HG03457 (cell line): Measurements from ENCODE around the gene COMMD1.
"Not testable (repeated sequence)": the region's sequence is repeated elsewhere in the genome, so short reads cannot be mapped to it uniquely, and the experiment has no call there.

Source experiments
- ATAC-seq: cut with Tn5 transposase; IDR thresholded peaks from one replicate; pipeline ENCODE4 v1.9.1; 2021; ENCODE audit warnings: moderate number of reproducible peaks; ENCODE audit not compliant: unreplicated experiment

COMMD1 gene

GRCh38 chr2:62065243-62065642, 159.8 kb downstream of the COMMD1 start:
- ATAC-seq = no peak

GRCh38 chr2:62071126-62071598, 165.7 kb downstream of the COMMD1 start:
- no peak for ATAC-seq

GRCh38 chr2:62071760-62072680, 166.5 kb downstream of the COMMD1 start:
- no peak for ATAC-seq

DNA sequence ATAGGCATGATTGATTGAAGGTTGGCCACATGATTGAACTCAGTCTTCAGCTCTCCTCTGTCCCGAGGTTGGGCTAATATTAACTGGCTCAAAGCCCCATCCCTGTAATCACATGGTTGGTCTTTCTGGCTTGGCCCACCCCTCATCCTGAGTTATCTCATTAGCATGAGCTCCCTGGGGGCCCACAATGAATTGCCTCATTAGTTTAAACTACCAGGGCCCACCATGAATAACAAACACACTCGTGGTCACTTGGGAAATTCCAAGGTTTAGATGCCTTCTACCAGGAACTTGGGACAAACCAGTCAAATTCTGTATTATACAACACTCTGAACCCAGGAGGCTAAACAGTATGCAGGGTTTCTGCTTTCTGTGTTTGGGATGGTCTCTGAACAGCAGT, 168.8 kb downstream of the COMMD1 start:
- ATAC-seq = no peak

DNA sequence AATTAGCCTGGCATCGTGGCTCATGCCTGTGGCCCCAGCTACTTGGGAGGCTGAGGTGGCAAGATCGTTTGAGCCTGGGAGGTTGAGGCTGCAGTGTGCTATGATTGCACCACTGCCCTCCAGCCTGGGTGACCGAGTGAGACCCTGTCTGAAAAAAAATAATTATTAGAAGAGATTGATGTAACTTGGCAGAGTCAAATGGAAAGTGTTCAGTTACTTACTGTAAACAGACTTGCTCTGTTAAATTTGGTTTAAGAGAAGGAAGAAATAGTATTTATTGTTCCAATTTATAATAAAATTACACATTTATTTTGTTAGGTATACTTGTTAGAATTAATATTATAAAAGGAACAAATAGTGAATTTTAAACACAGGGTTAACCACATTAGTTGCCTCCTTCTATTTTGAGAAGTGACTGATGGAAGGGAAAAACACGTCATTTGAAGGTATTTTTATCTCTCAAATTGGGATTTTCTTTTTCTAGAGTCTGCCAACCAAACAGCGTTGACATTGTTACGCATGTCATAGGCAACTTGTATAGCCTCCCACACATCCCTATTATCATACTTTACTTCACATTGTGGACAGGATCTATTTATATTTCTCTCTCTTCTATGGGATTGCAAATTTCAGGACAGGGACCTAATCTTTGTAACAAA, 171.6 kb downstream of the COMMD1 start:
- ATAC-seq = no peak

DNA sequence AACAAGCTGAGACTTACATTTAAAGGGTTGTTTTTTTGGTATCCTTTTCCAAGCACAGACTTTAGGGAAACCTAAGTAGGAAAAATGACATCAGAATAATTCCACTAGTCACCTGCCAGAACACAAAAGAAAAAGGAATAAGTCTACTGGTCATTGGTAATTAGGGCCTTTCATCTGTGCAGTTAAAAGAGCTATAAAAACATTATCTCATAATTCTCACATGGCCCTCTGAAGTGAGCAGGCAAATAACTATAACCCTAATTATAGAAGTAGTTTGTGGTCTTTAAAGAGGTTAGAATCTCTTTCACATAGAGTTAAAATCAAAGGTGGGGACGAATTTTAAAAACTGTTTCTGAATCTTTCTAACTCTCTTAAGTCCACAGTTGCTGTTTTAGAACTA, 179.3 kb downstream of the COMMD1 start:
- ATAC-seq = no peak

DNA sequence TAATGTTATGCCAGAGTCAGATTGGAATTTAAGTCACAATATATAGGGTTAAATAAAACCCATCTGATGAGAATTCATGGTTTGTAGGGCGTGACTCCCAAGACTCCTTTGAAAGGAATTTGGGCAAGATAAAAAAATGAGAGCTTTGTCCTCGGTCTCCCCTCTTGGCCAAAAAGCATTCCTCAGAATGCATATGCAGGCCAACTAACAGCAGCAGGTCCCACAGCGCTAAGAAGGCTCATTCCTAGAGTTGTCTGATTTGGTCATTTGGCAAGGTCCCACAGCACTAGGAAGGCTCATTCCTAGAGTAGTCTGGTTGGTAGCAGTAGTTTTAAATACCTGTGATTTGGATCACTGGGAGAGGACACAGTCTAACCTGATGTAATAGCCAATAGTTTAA, 184.2 kb downstream of the COMMD1 start:
- ATAC-seq = no peak

GRCh38 chr2:62091471-62091870, 186.0 kb downstream of the COMMD1 start:
- no peak for ATAC-seq

DNA sequence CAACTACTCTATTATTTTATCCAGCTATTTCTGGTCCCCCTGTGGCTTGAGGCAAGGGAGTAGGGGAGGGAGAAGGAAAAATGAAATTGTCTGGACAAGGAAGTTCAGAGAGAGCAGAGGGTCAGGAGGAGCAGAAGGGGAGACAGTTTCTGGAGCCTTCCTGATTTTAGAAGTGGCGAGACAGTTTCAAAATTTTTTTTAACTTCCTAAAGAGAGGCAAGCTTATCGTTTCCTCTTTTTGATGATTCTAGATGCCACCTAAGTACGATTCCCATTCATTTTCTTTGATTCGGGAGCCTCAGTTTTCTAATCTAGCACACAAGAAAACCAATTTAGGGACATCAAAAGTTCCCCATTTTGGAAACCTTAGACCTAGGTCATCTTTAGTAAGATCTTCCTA, 193.6 kb downstream of the COMMD1 start:
- no peak for ATAC-seq

GRCh38 chr2:62099523-62100175, 194.2 kb downstream of the COMMD1 start:
- ATAC-seq = peak; percentile 91

- ATAC-seq = no peak
These were observed 196.4 kb downstream of the COMMD1 start for GRCh38 chr2:62101886-62102285.

DNA sequence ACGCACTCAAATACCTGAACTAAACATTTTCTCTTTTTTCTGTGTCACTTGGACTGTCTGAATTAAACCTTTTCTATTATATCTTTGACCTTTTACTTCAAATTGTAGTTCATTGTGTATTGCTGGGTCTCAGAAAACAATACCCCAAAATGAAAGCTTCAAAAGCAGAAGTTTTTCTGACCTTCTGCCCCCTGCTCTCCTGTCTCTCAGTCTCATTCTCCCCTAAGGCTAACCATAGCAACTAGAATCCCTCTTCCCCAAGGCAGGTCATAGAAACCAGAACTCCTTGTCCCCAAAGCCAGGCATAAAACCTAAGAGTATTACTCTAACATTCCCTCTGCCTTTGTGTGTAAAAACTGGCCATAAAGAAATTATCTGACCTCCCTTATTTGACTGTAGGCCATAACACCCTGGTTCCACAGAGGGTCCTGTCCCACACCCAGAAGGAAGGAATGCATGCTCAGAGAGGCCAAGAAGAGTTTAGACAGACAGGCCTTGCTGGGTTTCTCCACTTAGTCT, 197.0 kb downstream of the COMMD1 start:
- ATAC-seq = no peak

DNA sequence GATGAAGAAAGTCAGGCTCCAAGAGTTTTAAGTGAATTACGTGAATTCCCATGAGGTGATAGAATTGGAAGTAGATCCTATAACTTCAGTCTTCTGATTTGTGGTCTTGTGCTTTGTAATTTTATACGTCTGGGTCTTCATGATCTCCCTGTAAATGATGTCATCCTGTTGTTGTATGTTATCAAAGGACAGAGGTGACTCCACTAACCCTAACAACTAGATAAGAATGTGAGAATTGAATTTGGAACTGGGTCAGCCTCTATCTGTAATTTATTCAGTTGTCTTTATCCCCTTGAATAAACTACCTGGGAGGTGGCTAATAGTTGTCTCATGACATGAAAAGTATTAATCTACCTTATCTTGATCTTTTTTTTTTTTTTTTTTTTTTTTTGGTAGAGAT, 204.1 kb downstream of the COMMD1 start:
- ATAC-seq = no peak

GRCh38 chr2:62110415-62111025, 205.0 kb downstream of the COMMD1 start:
- no peak for ATAC-seq

DNA sequence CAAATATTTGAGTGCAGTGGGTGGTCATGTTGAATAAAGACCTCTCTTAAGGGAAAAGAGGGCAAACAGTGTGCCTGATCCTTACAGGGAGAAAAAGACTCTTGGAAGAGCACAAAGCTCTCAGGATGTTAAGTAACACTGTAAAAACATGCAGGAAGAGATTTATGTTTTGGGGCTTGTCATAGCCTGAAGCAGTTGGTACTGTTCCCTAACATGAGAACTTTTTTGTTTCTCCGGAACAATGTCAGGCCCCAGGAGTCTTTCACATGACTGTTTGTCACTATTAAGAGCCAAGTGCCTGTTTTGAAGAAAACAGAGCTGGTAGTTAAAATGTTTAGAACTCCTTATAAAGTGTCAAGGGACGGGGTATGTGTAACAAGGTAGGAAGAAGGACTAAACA, 206.7 kb downstream of the COMMD1 start:
- no peak for ATAC-seq

GRCh38 chr2:62114564-62114963, 209.1 kb downstream of the COMMD1 start:
- ATAC-seq = no peak

DNA sequence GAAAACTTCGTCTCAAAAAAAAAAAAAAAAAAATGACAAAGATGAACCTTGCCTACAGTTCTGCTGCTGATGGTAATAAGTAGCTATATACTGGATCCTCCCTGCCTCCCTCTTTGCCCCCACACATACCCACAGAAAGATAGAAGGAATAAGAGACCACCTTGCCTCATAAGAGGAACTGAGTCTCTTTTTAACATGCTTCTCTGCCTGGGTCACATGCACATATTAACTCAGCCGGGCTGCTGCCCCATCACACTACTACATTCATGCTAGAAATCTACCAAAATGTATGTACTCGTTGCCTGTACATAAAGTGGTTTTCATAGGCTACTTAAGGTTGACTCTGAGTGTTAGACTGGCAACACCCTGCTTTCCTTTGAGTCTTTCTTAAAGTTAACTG, 211.5 kb downstream of the COMMD1 start:
- no peak for ATAC-seq

DNA sequence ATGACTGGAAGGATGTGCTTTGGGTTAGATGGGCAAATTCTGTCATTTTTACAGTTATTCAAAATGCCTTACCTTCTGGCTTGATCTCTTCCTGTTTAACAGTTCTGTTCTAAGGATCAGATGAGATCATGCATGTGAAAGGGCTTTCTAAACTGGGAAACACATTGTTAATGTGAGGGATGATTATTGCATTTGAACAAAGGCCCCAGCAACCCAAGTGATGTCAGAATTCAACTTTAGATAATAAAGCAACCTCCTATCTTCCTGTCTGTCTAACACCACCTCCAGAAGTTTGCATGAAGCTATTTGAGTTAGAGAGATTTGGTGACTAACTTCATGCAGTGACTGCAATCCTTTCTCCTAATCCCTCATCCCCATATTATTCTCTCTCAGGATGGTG, 212.7 kb downstream of the COMMD1 start:
- ATAC-seq = no peak

- ATAC-seq = no peak
These were observed 214.0 kb downstream of the COMMD1 start for GRCh38 chr2:62119311-62119974.

- not testable (repeated sequence) for ATAC-seq
These were observed 220.8 kb downstream of the COMMD1 start for GRCh38 chr2:62126239-62126638.
